22Rv1 (cell line): ENCODE measurements around the gene FLII.

Experiments
- CTCF ChIP-seq: fragments of 450-650 bp; IDR thresholded peaks from 2 replicates; pipeline ENCODE4 v1.5.1; 2017; ENCODE audit warnings: mild to moderate bottlenecking
- ZFX ChIP-seq: fragments of 450-650 bp; IDR thresholded peaks from 2 replicates; pipeline ENCODE4 v1.6.1; 2017; ENCODE audit warnings: antibody characterized with exemption, borderline replicate concordance

- TF ChIP-seq CTCF (no peak), ZFX (no peak)
These were observed 22.7 kb downstream of the FLII start for GRCh38 chr17:18235743-18236256.
